ENCODE results near the gene PYGO1.
"Not testable (repeated sequence)": the region's sequence is repeated elsewhere in the genome, so short reads cannot be mapped to it uniquely, and the experiment has no call there.

Gene PYGO1, protein sequence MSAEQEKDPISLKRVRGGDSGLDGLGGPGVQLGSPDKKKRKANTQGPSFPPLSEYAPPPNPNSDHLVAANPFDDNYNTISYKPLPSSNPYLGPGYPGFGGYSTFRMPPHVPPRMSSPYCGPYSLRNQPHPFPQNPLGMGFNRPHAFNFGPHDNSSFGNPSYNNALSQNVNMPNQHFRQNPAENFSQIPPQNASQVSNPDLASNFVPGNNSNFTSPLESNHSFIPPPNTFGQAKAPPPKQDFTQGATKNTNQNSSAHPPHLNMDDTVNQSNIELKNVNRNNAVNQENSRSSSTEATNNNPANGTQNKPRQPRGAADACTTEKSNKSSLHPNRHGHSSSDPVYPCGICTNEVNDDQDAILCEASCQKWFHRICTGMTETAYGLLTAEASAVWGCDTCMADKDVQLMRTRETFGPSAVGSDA

DNA sequence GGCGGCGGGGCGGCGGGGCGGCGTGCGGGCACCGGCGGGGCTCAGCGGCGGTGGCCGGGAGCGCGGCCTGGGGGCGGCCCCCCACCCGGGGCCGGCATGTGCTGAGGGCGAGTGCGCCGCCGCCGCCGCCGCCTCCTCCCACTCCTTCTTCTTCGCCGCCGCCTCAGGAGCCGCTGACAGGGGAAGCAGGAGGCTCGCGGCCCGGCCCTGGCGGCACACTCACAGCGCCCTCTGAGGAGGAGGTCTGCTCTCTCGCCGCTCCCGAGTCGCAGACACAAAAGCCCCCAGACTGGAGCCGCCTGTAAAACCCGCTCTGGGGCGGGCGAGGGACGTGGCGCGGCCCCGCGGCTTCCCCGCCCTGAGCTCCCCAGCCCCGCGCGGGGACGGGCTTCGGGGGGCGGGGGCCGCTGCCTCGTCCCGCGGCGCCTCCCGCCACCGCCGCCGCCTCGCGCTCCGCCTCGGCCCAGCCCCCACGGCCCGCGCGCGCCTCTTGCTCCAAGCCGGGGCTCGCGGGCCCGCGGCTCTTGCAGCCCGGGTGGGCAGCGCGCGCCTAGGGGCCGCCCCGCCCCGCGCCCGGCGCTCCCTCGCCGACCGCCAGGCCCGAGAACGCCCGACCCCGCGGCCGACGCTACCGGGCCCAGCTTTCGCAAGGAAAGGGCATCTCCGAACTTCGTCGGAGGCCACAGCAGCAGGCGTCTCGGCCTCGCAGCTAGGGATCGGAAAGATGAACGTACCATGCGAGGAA is at the start of gene PYGO1:
PYGO1 (minus strand) TSS at position 276 of the 745 bp plus-strand sequence. CDS start 462 bp downstream, outside the sequence.
- peak; percentile 80 for DNase-seq

DNA sequence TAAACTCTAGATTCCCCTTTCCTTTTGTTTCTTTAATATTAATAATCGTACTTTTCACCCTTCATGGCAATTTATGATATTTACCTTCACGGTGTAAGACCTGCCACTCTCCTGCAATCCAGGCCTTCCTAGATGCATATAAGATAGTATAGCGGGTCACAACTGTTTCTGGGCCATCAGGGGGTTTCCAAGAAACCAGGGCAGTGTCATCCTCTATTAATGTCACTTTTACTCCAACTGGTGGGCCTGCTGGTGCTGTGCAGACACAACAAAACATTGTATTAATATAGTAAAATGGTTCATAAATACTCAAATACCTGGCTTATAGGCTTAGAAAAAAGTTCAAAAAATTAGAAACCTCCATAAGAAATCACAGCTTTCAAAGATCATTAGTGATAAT is 48.9 kb upstream of the PYGO1 start:
- no peak for DNase-seq

DNA sequence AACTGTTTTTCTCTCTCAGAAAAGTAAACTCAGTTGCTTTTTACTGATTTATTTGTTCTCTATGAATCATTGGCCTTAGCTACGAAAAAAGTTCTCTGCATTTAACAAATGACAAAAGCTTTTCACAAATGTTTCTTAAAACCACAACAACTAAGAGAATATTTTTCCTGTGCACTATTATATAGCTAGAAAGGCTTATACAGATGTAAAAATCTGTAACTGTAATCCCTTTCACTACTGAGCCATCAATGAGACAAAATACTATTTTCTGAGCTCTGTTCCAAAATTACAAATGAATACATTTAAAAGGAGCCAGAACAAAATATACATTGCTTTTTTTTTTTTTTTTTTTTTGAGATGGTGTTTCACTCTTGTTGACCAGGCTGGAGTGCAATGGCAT is 45.6 kb upstream of the PYGO1 start:
- no peak for DNase-seq

DNA sequence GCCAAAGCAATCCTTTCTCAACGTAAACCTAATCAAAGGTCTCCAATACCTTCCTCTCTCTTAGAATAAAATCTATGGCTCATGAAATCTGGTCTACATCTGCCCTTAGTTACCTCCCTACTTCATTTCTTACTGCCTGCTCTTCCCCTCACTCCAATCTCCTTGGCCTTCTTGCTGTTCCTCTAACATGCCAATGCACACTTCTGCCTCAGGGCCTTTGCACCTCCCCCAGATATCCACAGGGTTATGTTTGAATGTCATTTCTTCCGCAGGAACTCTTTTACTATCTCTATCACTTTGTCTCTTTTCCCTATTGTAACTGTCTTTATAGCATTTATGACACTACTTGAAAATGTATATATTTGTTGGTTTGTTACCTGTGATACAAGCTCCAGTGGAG is 44.3 kb upstream of the PYGO1 start:
- no peak for DNase-seq

DNA sequence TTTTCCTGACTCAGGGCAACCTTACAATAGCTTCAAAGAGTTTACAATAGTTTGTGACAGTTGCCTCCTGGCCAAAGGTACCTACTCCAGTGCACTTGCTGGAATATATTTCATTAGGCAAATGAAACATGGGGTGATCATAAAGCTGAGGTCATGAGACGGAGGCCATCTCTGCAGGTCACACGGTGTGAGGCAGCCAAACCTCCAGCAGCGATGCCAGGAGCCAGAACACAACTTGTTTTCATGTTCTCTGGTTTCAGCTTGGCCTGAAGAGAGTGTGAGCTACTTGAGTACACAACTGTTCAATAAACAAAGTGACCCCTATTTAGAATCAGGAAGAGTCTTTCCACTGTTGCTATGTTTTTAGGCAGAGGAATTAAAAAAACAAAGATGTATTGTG is 42.7 kb upstream of the PYGO1 start:
- DNase-seq: no peak

DNA sequence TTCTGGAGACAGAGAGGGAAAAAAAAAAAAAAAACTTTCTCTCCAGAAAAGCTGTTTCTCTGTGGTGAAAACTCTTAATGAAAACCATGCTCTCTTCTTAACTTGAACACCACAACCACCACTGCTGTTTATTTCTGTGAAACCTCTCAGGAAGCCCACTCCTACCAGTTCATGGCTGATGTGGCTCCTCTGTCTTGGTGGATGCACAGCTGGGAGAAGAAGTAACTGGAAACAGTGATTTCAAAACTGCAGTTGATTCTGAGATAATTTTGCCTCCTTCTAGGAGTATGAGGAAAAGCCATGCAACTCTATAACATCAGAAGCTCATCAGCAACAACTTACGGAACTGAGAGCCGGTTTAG is 40.2 kb upstream of the PYGO1 start:
- no peak for DNase-seq

DNA sequence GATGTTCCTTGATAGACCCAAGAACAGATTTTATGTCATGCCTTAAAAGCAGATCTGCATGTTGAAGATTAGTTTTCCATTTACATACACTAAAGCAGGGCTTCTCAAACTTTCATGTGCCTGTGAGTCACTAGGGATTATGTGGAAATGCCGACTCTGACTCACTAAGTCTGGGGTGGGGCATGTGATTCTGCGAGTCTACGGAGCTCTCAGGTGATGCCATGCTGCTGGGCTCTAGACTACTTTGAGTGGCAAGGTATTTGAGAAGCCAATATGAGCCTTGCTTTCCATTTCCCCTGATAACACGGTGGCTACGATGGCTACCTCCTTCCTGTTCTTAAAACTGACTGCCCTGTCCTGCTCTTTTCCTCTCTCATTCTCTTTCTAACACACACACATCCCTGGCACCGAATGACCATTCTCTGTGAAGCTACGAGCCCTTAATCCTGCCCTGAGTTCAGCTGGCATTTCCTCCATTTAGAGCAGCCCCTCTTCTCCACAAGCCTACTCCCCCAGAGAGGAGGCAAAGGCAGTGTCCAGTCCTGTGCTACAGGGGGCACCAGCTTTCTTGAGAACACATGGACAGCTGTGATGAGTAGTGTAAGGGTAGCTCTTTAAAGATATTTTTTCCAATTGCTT is 39.7 kb upstream of the PYGO1 start:
- no peak for DNase-seq

DNA sequence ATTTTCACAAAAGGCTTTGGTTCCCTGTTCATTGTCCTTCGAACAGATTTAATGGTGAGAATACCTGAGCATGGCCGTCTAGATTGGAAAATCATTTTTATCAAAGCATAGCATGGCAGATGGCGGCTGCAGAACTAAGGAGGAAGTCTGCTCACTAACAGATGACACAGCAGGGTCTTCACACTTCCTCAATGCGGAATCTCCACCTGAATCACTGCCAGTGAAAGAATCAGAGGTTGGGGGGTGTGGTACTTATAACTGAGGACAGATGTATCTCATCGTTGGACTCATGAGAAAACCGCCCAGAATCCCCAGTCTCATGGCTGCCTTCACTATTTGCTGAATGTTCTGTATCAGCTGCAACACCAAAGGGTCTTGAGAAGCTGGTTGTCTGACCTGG is 31.6 kb upstream of the PYGO1 start:
- DNase-seq: no peak

DNA sequence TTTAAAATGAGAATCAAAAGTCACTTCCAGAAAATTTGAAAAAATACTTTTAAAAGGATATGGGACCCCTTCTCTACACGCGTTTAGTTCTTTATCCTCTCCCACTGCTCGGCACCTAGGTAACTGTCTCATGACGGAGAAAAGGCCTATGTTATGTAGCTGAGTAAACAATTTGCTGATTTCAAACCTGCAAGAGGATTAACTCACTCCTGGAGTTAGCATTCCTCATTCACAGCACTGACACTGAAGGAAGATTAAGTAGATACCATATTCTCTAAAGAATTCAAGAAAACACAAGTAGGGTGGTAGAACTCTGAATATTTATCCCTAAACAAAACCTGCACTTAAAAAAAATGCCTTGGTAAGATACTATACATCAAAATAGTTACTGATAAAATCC is 30.2 kb upstream of the PYGO1 start:
- DNase-seq: no peak

DNA sequence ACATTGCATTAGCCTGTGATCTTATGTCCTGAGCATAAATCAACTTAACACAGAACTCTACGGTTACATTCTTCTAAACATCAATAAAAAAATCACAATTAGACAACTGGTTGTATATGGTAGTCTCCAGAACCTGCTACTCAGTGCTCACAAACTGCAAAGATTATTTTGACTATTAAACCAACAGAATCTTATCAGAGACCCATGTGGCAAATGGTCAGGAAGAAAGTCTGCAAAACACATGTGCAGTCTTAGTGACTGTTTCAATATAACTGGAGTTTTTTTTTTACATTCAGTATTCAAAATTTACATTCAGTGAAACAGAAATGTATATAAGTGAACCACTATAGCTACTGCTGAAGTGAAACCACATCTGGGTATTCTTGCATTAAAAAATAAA is 27.3 kb upstream of the PYGO1 start:
- no peak for DNase-seq

DNA sequence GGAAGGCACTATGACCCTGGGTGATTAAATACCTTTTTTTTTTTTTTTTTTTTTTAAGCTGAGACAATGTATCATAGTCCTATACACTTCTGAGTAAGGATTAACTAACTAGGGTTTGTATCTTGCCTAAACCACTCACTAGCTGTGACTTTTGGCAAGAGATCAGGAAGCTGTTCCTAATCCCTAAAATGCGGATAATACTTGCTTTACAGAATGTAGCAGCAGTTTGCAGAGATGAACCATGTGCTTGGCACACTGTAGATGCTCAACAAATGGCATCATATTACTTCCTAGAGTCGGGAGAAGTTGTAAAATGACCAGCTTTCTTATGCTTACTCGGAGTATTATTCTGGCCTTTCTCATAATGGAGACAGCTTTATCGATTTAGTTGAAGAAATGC is 25.6 kb upstream of the PYGO1 start:
- DNase-seq: no peak

DNA sequence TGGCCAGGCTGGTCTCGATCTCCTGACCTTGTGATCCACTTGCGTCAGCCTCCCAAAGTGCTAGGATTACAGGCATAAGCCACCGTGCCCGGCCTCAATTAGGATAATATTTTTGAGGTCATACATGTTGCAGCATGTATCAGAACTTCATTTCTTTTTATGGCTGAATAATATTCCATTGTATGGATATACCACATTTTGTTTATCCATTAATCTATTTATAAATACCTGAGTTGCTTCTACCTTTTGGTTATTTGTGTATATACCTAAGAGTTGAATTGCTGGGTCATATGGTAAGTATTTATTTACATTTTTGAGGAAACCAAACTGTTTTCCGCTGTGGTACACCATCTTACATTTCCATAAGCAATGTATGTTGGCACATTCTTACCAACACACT is 18.1 kb upstream of the PYGO1 start:
- DNase-seq: no peak

DNA sequence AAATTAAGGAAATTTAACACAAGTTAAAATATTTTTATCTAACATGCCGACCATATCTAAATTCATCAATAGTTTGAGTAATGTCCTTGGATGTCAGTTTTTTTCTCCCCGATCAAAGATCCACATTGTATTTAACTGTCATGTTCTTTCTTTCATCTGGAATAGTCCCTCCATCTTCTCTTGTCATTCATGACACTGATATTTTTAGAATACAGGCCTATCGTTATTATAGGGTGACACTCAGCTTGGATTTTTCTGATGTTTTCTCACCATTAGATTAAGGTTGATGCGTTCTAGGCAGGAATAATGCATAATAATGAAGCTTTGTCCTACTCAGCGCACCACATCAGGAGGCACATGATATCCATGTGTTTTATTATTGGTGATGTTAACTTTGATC is 13.2 kb upstream of the PYGO1 start:
- DNase-seq: no peak

DNA sequence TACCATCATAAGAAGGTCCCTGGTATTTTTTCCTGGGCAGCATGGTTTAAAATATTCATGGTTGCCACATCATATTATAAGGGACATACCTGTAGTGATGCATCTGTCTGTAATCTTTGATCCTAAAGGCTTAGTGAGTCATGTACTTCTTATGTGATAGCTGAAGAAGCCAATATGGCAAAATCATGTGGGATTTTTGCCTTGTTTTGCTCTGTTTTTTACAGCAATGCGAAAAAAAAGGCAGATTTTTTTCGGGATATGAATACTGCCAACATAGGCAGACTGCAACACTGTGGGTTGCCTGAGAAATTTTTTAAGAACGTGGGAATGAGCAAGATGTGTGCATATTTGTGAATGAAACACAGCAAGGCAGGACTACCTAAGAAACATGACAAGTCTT is 11.3 kb upstream of the PYGO1 start:
- no peak for DNase-seq

DNA sequence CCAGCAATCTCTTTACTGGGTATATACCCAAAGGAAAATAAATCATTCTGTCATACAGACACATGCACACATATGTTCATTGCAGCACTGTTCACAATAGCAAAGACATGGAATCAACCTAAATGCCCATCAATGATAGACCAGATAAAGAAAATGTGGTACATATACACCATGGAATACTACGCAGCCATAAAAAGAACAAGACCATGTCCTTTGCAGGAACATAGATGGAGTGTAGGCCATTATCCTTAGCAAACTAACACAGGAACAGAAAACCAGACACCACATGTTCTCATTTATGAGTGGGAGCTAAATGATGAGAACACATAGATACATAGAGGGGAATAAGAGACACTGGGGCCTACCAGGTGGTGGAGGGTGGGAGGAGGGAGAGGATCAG is 4.9 kb upstream of the PYGO1 start:
- DNase-seq: not testable (repeated sequence)

DNA sequence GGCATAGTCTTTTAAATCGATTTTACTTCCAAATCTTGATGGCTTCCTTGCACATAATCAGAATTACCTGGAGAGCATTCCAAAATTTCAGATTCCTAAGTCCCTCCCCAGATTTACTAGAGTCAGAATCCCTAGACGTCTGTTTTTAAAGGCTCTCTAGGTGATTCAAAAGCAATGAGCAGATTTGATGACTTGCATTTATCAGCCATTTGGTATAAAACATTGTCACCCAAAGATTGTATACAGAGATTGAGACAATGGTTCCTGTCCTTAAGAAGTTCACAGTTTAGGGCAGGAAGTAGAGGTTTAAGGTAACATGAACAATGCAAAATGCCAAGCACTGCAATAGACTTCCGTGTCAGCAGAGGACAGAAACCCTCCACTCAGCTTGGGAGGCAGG is 2.6 kb upstream of the PYGO1 start:
- DNase-seq: no peak

DNA sequence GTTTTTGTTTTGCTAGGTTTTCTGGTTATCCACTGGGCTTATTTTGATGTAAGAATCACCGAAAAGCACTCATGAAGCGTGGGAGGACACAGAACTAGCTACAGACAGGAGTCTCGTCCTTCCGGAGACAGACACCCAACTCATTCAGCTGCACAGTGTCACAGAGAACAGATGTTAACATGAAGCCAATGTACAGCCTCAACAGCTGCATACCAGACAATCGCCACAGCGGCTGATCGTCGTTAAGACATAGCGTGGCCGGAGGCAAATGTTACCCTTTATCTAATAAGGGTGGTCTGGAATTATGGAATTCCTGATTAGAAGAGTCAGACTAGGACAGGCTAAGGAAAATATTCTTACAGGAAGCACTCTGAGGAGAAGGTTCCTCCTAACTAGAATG is 1.1 kb upstream of the PYGO1 start:
- no peak for DNase-seq

DNA sequence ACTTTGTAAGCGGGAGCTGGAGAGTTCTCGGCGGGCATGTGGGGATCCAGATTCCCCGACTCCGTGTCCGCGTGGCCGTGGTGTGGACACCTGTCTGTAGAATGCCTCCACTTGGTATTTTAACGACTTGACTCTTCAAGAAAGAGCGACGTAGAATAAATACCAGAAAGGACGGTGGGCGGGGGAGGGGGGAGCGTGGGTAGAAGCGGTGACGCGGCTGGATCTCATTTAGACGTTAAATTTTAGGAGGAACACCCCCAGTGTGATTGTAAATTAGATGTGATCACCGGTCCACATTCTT is 620 bp upstream of the PYGO1 start:
- no peak for DNase-seq

DNA sequence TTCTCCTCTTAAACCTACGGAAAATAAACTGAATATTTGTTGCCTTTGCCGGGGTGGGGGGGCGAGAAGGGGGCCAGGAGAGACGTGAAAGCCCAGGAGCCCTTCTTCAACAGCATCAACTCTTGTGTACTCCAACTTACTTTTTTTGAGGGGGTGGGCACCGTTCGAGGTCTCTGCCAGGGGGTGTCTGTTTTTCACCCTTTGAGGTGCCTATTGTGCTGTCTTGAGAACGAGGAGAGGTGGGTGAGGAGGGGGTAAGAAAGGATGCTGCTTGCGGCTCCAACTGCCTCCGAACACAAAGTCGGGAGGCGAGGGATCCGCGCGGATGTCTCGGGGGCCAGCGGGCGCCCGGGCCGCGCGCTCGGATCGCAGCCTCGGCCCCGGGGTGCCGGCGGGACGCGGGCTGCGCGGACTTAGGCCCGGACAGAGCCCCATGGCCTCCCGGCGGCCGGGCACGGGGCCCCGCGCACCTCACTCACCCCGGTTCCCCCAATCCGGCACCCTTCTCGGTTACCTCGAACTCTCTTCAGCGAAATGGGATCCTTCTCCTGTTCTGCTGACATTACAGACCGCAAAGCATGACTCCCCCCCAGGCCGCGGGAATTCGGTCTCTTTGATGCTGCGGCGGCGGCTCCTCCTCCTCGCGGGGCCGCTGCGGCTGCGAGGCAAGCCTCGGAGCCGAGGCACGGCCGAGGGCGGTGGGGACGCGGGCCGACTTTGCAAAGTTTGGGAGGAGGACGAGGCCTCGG is 650 bp downstream of the PYGO1 start:
- DNase-seq: peak; percentile 63

DNA sequence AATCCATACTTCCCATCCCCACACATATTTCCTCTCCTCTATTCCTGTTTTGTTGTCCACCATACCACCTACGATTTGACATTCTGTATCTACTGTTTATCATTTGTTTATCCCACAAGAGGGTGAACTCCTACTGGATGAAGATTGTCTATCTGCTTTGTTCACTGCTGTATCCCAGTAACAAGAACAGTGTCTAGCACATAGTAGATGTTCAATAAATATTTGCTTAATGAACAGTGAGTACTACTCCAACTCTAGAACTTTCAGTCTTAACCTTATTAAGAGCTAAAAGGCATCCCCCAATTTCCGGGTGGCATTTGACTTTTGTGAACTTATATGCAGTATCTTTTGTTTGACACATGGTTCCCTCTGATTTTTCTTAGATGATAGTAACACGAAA is 1.3 kb downstream of the PYGO1 start:
- no peak for DNase-seq

DNA sequence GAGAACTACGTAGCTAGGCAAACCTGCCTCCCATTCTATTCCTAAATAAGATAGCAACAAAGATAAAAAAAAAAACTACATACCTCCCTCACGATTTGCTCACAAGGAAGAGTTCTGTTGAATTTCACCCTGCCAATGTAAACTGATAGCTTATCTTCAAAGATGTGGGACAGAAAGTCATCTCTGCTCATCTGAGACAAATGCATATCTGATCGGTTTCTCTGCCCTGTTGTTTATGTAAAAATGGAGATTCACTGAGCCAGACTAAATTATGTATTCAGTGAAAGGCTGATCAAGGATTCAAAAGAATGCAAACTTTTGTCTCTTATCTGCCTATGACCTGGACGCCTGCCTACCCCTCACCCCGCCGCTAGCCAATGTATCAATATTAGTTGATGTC is 11.2 kb downstream of the PYGO1 start:
- no peak for DNase-seq

DNA sequence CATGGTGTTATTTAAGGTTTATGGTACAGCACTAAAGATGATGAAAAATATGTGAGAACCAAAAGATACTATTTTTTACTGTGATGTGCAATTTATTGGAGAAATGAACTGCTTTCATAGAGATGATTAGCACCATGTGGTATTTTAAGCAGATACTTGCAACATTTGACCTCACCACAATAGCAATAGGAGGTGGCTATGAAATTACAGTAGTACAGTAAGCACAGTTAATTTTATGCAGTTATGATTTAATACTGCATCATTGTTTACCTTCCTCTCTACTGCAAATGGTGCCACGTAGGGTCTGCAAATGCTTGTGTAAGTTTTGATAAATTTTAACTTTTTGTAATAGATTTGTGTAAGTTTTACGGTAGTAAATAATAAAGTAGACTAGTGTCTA is 14.0 kb downstream of the PYGO1 start:
- DNase-seq: no peak

DNA sequence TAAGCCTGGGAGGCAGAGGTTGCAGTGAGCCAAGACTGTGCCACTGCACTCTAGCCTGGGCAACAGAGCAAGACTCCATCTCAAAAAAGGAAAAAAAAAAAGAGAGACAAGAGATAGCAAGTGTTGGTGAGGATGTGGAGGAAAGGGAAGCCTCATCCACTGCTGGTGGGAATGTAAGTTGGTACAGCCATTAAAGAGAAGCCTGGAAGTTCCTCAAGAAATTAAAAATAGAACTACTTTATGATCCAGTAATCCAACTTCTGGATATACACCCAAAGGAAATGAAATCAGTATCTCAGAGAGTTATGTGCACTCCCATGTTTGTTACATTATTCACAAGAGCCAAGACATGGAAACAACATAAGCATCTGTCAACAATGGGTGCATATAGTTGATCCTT is 14.9 kb downstream of the PYGO1 start:
- DNase-seq: no peak
